Ishikawa (cell line): Measurements from ENCODE around the gene HEPH.

ENCODE experiments used
- CEBPB ChIP-seq: IDR thresholded peaks from 2 replicates; pipeline ENCODE4 v1.6.1; 2012
- CREB1 ChIP-seq: IDR thresholded peaks from 2 replicates; pipeline ENCODE4 v1.6.1; 2012; ENCODE audit warnings: low read depth
- EP300 ChIP-seq: IDR thresholded peaks from 2 replicates; pipeline ENCODE4 v1.6.1; 2012; ENCODE audit warnings: borderline replicate concordance
- FOXM1 ChIP-seq: IDR thresholded peaks from 2 replicates; pipeline ENCODE4 v1.6.1; 2012; ENCODE audit warnings: low read depth, borderline replicate concordance
- RAD21 ChIP-seq: IDR thresholded peaks from 2 replicates; pipeline ENCODE4 v1.6.1; 2012; ENCODE audit warnings: low read depth
- TAF1 ChIP-seq: IDR thresholded peaks from 2 replicates; pipeline ENCODE4 v1.6.1; 2012; ENCODE audit warnings: low read depth, mild to moderate bottlenecking
- TEAD4 ChIP-seq: IDR thresholded peaks from 2 replicates; pipeline ENCODE4 v1.6.1; 2012
- YY1 ChIP-seq: IDR thresholded peaks from 2 replicates; pipeline ENCODE4 v1.6.1; 2012; ENCODE audit warnings: low read depth
- ZBTB7A ChIP-seq: IDR thresholded peaks from 2 replicates; pipeline ENCODE4 v1.6.1; 2012; ENCODE audit warnings: low read depth
- TF ChIP-seq, protein P1 (sequence below): IDR thresholded peaks from 2 replicates; pipeline ENCODE4 v1.6.1; 2012
- TF ChIP-seq, protein P2 (sequence below): IDR thresholded peaks from 2 replicates; pipeline ENCODE4 v1.6.1; 2012; ENCODE audit warnings: low read depth, mild to moderate bottlenecking
- TF ChIP-seq, protein P3 (sequence below): IDR thresholded peaks from 2 replicates; pipeline ENCODE4 v1.6.1; 2012

- TF ChIP-seq YY1: no peak
- TF ChIP-seq RAD21: no peak
- TF ChIP-seq, protein P1, sequence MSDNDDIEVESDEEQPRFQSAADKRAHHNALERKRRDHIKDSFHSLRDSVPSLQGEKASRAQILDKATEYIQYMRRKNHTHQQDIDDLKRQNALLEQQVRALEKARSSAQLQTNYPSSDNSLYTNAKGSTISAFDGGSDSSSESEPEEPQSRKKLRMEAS: no peak
- TF ChIP-seq FOXM1: no peak
- no peak for TF ChIP-seq TEAD4
- no peak for TF ChIP-seq EP300
- no peak for TF ChIP-seq TAF1
- TF ChIP-seq, protein P2, sequence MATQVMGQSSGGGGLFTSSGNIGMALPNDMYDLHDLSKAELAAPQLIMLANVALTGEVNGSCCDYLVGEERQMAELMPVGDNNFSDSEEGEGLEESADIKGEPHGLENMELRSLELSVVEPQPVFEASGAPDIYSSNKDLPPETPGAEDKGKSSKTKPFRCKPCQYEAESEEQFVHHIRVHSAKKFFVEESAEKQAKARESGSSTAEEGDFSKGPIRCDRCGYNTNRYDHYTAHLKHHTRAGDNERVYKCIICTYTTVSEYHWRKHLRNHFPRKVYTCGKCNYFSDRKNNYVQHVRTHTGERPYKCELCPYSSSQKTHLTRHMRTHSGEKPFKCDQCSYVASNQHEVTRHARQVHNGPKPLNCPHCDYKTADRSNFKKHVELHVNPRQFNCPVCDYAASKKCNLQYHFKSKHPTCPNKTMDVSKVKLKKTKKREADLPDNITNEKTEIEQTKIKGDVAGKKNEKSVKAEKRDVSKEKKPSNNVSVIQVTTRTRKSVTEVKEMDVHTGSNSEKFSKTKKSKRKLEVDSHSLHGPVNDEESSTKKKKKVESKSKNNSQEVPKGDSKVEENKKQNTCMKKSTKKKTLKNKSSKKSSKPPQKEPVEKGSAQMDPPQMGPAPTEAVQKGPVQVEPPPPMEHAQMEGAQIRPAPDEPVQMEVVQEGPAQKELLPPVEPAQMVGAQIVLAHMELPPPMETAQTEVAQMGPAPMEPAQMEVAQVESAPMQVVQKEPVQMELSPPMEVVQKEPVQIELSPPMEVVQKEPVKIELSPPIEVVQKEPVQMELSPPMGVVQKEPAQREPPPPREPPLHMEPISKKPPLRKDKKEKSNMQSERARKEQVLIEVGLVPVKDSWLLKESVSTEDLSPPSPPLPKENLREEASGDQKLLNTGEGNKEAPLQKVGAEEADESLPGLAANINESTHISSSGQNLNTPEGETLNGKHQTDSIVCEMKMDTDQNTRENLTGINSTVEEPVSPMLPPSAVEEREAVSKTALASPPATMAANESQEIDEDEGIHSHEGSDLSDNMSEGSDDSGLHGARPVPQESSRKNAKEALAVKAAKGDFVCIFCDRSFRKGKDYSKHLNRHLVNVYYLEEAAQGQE: no peak
- no peak for TF ChIP-seq CREB1
- TF ChIP-seq CEBPB: no peak
- no peak for TF ChIP-seq ZBTB7A
- TF ChIP-seq, protein P3, sequence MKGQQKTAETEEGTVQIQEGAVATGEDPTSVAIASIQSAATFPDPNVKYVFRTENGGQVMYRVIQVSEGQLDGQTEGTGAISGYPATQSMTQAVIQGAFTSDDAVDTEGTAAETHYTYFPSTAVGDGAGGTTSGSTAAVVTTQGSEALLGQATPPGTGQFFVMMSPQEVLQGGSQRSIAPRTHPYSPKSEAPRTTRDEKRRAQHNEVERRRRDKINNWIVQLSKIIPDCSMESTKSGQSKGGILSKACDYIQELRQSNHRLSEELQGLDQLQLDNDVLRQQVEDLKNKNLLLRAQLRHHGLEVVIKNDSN: no peak
Measured at GRCh38 chrX:66203114-66203513, 39.1 kb downstream of the HEPH start.
